ENCODE results near the gene HHLA2.

- TF ChIP-seq POU6F1 (CRISPR knock-in tag; IDR thresholded peaks at IDR 0.05; ENCODE audit: borderline replicate concordance, low read depth) (no peak), ZFP3 (CRISPR knock-in tag; IDR thresholded peaks at IDR 0.05) (no peak)
Measured at GRCh38 chr3:108271626-108272025, 24.7 kb upstream of the HHLA2 start.

Measured in SK-N-SH treated with all-trans-retinoic acid at 6 μM for 48 hours (cell line).